Keratinocyte (primary cell): ENCODE results near the gene FOXL2NB. TPM values are rescaled to one million over a fixed set of nuclear protein-coding genes. Genes with fewer than 3 reads are reported as not detected.

Experiments
- DNase-seq: peaks from one replicate; pipeline ENCODE4 v3.0.0-alpha.2; 2011; ENCODE audit warnings: low read depth, missing footprints, low spot score
- FAIRE-seq: peaks from 2 replicates; lab custom pipeline; 2011; peaks lifted over from hg19 to GRCh38; lab: Jason Lieb, UNC
- H2AFZ ChIP-seq: 2 replicates; pipeline ENCODE4 v1.6.0; 2012; ENCODE audit warnings: low read length, control low read depth, inconsistent platforms; ENCODE audit not compliant: control insufficient read depth
- H3K27ac ChIP-seq: 2 replicates; pipeline ENCODE4 v1.5.1; 2011; ENCODE audit warnings: low read length; ENCODE audit not compliant: control insufficient read depth, insufficient read depth
- H3K27me3 ChIP-seq: 3 replicates; pipeline ENCODE4 v1.6.0; 2011; ENCODE audit warnings: low read length; ENCODE audit not compliant: control insufficient read depth, insufficient read depth; ENCODE audit errors: extremely low read depth
- H3K36me3 ChIP-seq, 2 experiments: 2 replicates in 1 of 2; 3 replicates in 1 of 2; pipeline ENCODE4 v1.5.1; 2011; ENCODE audit warnings: low read length in 2 of 2, mild to moderate bottlenecking in 1 of 2; ENCODE audit not compliant: control insufficient read depth in 2 of 2, insufficient read depth in 2 of 2; ENCODE audit errors: extremely low read depth in 1 of 2
- H3K4me1 ChIP-seq: 3 replicates; pipeline ENCODE4 v1.5.1; 2011; ENCODE audit warnings: low read length; ENCODE audit not compliant: control insufficient read depth, insufficient read depth; ENCODE audit errors: extremely low read depth
- H3K4me2 ChIP-seq: 3 replicates; pipeline ENCODE4 v1.6.0; 2011; ENCODE audit warnings: low read depth, low read length; ENCODE audit not compliant: control insufficient read depth, insufficient read depth; ENCODE audit errors: extremely low read depth
- H3K4me3 ChIP-seq, 3 experiments: fragments of 200-600 bp in 1 of 3; sonication (generic) in 1 of 3; 2 replicates in 2 of 3; 3 replicates in 1 of 3; pipeline ENCODE4 v1.5.1; 2011 to 2016; ENCODE audit warnings: low read length in 3 of 3, mild to moderate bottlenecking in 3 of 3, control low read depth in 2 of 3, inconsistent platforms in 1 of 3, low read depth in 1 of 3, mixed read lengths in 1 of 3, mixed run types in 1 of 3, moderate library complexity in 1 of 3; ENCODE audit not compliant: control insufficient read depth in 2 of 3, insufficient read depth in 2 of 3; ENCODE audit errors: extremely low read depth in 1 of 3
- H3K79me2 ChIP-seq: 2 replicates; pipeline ENCODE4 v1.6.0; 2012; ENCODE audit warnings: low read length; ENCODE audit not compliant: control insufficient read depth, insufficient read depth
- H3K9ac ChIP-seq: 3 replicates; pipeline ENCODE4 v1.6.0; 2011; ENCODE audit warnings: low read length; ENCODE audit not compliant: control insufficient read depth, insufficient read depth; ENCODE audit errors: extremely low read depth
- H3K9me1 ChIP-seq: 3 replicates; pipeline ENCODE4 v1.6.0; 2011; ENCODE audit warnings: low read length; ENCODE audit not compliant: control insufficient read depth, insufficient read depth; ENCODE audit errors: extremely low read depth
- H3K9me3 ChIP-seq: 2 replicates; pipeline ENCODE4 v1.5.1; 2012; ENCODE audit warnings: low read depth, low read length; ENCODE audit not compliant: control insufficient read depth
- H4K20me1 ChIP-seq: 3 replicates; pipeline ENCODE4 v1.6.0; 2011; ENCODE audit warnings: low read length; ENCODE audit not compliant: control insufficient read depth, insufficient read depth; ENCODE audit errors: extremely low read depth
- EZH2 ChIP-seq: IDR thresholded peaks from one replicate; pipeline ENCODE4 v1.6.1; 2012; ENCODE audit warnings: inconsistent platforms, mild to moderate bottlenecking, low read length, moderate library complexity
- dilution Hi-C: fragments of 300-500 bp; cut with MboI; formaldehyde crosslinking; loops from one replicate; pipeline ENCODE4 v1.7.0; 2020; ENCODE audit warnings: low sequenced_read_pairs; ENCODE audit not compliant: extremely low pct_ligation_motif_present
- polyA plus RNA-seq, 5 experiments: library from polyadenylated mRNA; depleted of rRNA in 3 of 5; stranded (reverse) in 3 of 5; stranded (forward) in 1 of 5; unstranded in 1 of 5; fragments of >200 nt; gene quantifications; 1 replicate in 1 of 5; 2 replicates in 3 of 5; 3 replicates in 1 of 5; pipeline versions ENCODE4 v1.2.1 to v1.2.3, GENCODE V29; 2011 to 2012; ENCODE audit warnings: missing spikeins in 2 of 5, low read depth in 1 of 5, low replicate concordance in 1 of 5
- TF ChIP-seq, protein P1 (sequence below), 3 experiments: IDR thresholded peaks in 1 of 3; conservative IDR thresholded peaks in 1 of 3; optimal IDR thresholded peaks in 1 of 3; 2 replicates in 2 of 3; 3 replicates in 1 of 3; pipeline versions ENCODE3 to v1.5.1; 2011; ENCODE audit warnings: low read length in 3 of 3, mild to moderate bottlenecking in 3 of 3, moderate library complexity in 2 of 3, control low read depth in 1 of 3, inconsistent platforms in 1 of 3; ENCODE audit not compliant: insufficient read depth in 2 of 3; ENCODE audit errors: extremely low read depth in 1 of 3

The FOXL2NB gene
- polyA plus RNA-seq, 1 donor (not counting 4 experiments of a cell fraction or from before 2014, with no cell fraction given) = 0.38 TPM

DNA sequence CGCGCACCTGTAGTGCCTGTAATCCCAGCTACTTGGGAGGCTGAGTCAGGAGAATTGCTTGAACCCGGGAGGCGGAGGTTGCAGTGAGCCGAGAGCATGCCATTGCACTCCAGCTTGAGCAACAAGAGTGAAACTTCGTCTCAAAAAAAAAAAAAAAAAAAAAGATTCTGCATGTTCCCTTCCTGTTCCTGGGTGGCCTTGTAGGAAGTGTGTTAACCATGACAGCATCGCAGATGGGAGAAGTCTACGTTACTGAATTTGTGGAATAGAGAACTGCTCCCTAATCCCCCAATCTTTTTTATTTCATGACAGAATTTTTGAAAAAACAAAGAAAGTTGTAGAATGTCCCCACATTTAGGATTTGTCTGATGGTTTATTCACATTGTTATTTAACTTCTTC is 45.5 kb upstream of the FOXL2NB start:
- Histone ChIP-seq H3K9me1 (no peaks in the 10 kb centered on the region), H4K20me1 (no peaks in the 10 kb centered on the region), H2AFZ (no peak overlapping the region)

DNA sequence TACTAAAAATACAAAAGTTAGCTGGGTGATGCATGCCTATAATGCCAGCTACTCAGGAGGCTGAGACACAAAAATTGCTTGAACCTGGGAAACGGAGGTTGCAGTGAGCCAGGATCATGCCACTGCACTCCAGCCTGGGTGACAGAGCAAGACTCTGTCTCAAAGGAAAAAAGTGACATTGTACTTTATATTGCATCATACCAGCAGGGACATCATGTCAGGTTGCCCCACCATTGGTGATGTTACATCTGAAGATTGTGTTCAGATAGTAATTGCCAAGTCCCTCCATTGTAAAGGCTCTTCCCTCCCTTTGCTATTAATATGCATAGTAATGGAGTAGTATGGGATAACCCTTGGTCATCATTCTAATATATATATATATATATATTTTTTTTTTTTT is 44.8 kb upstream of the FOXL2NB start:
- no peak overlapping the region for H3K4me3 ChIP-seq
- H3K9me1 ChIP-seq = no peaks in the 10 kb centered on the region
- TF ChIP-seq EZH2 = no peak
- TF ChIP-seq, protein P1, sequence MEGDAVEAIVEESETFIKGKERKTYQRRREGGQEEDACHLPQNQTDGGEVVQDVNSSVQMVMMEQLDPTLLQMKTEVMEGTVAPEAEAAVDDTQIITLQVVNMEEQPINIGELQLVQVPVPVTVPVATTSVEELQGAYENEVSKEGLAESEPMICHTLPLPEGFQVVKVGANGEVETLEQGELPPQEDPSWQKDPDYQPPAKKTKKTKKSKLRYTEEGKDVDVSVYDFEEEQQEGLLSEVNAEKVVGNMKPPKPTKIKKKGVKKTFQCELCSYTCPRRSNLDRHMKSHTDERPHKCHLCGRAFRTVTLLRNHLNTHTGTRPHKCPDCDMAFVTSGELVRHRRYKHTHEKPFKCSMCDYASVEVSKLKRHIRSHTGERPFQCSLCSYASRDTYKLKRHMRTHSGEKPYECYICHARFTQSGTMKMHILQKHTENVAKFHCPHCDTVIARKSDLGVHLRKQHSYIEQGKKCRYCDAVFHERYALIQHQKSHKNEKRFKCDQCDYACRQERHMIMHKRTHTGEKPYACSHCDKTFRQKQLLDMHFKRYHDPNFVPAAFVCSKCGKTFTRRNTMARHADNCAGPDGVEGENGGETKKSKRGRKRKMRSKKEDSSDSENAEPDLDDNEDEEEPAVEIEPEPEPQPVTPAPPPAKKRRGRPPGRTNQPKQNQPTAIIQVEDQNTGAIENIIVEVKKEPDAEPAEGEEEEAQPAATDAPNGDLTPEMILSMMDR (optimal IDR thresholded peaks at IDR 0.05 in 1 of 3, IDR thresholded peaks at IDR 0.05 in 1 of 3, conservative IDR thresholded peaks at IDR 0.05 in 1 of 3; ENCODE audit: extremely low read depth in 1 of 3, insufficient read depth in 2 of 3, low read length in 3 of 3) = no peak
- dilution Hi-C loops = loop anchor here (25.0 kb wide), 1 partner anchor 90 kb away; no protein-coding TSS in a partner anchor
- H3K4me1 ChIP-seq = peaks cover 8% of the 10 kb centered on the region
- no peaks in the 10 kb centered on the region for H3K27me3 ChIP-seq
- no peak overlapping the region for H3K27ac ChIP-seq
- no peak overlapping the region for H2AFZ ChIP-seq
- no peak overlapping the region for H3K4me2 ChIP-seq
- FAIRE-seq = no peak
- no peaks in the 10 kb centered on the region for H4K20me1 ChIP-seq
- H3K79me2 ChIP-seq = no peaks in the 10 kb centered on the region
- no peaks in the 10 kb centered on the region for H3K9me3 ChIP-seq
- no peak overlapping the region for H3K9ac ChIP-seq
- no peaks in the 10 kb centered on the region for H3K36me3 ChIP-seq
- DNase-seq = no peak

More for the DNA sequence above, 45.5 kb upstream of the FOXL2NB start:
- TF ChIP-seq EZH2 = no peak
- TF ChIP-seq, protein P1 (optimal IDR thresholded peaks at IDR 0.05 in 1 of 3, IDR thresholded peaks at IDR 0.05 in 1 of 3, conservative IDR thresholded peaks at IDR 0.05 in 1 of 3; ENCODE audit: extremely low read depth in 1 of 3, insufficient read depth in 2 of 3, low read length in 3 of 3) = no peak
- Histone ChIP-seq H3K9me3 (no peaks in the 10 kb centered on the region), H3K4me2 (no peak overlapping the region), H3K9ac (no peak overlapping the region), H3K4me3 (no peak overlapping the region), H3K79me2 (no peaks in the 10 kb centered on the region), H3K36me3 (no peaks in the 10 kb centered on the region), H3K27me3 (no peaks in the 10 kb centered on the region), H3K27ac (no peak overlapping the region), H3K4me1 (peaks cover 8% of the 10 kb centered on the region)
- dilution Hi-C loops = loop anchor here (25.0 kb wide), 1 partner anchor 89 kb away; no protein-coding TSS in a partner anchor
- DNase-seq = no peak
- FAIRE-seq = no peak
